NCI-H2196 (cell line): Measurements from ENCODE around the gene NTSR1.

Experiments used
- DNase-seq: peaks from one replicate; lab custom pipeline; 2025; ENCODE audit not compliant: unreplicated experiment; lab: John Stamatoyannopoulos, UW

NTSR1 gene

DNA sequence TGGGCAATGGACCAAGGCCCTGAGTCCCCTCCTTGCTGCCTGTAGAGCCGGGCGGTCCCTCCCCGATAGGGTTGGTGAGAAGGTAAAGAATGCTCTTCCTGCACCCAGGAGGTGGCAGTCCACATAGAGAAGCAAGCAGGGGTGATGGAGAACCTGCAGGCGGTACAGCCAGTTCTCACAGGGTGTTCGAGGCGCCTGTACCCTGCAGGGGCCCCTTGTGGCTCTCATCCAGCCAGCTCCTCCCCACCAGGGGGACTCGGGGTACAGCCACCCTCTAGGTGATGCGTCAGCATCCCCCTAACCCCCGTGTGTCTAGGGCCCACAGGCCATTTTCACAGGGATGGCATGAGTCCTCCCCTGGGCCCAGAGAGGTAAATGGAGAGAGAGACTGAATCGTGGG, 103.1 kb downstream of the NTSR1 start:
- no peak for DNase-seq
